Measurements from ENCODE around the gene GBP5.

Gene GBP5

GRCh38 chr1:89304572-89305230, 32.0 kb upstream of the GBP5 start:
- ATAC-seq, result no peak

DNA sequence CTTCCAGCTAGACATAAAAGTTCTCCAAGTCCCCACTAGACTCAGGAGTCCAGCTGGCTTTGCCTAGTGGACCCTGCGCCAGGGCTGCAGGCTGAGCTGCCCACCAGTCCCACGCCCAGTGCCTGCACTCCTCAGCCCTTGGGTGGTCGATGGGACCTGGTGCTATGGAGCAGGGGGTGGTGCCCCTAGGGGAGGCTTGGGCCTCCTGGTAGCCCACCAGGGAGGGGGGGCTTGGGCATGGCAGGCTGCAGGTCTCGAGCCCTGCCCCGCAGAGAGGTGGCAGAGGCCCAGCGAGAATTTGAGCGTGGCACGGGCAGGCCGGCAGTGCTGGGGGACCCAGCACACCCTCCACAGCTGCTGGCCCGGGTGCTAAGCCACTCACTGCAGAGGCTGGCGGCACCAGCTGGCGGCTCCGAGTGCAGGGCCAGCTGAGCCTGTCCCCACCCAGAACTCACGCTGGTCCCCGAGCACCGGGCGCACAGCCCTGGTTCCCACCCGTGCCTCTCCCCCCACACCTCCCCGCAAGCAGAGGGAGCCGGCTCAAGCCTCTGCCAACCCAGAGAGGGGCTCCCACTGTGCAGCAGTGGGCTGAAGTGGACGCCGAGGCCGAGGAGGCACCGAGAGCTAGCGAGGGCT, 30.2 kb upstream of the GBP5 start:
- ATAC-seq, result no peak
- TF ChIP-seq TCF4 (CRISPR knock-in tag; IDR thresholded peaks at IDR 0.05; ENCODE audit: borderline replicate concordance) (no peak), ZFP30 (CRISPR knock-in tag; IDR thresholded peaks at IDR 0.05) (no peak), SNAI2 (CRISPR knock-in tag; IDR thresholded peaks at IDR 0.05) (no peak), CREB5 (CRISPR knock-in tag; IDR thresholded peaks at IDR 0.05; ENCODE audit: low read depth) (no peak), ZNF70 (CRISPR knock-in tag; IDR thresholded peaks at IDR 0.05) (no peak), BACH2 (CRISPR knock-in tag; IDR thresholded peaks at IDR 0.05; ENCODE audit: borderline replicate concordance) (no peak), RARB (CRISPR knock-in tag; IDR thresholded peaks at IDR 0.05) (no peak), ARNTL (CRISPR knock-in tag; IDR thresholded peaks at IDR 0.05; ENCODE audit: borderline replicate concordance, low read depth) (no peak), POU6F1 (CRISPR knock-in tag; IDR thresholded peaks at IDR 0.05; ENCODE audit: borderline replicate concordance, low read depth) (no peak), CSRNP3 (CRISPR knock-in tag; IDR thresholded peaks at IDR 0.05) (no peak), GLIS3 (CRISPR knock-in tag; IDR thresholded peaks at IDR 0.05) (no peak), ESRRG (CRISPR knock-in tag; IDR thresholded peaks at IDR 0.05) (no peak), PATZ1 (CRISPR knock-in tag; IDR thresholded peaks at IDR 0.05; ENCODE audit: borderline replicate concordance) (no peak)
- TF ChIP-seq, protein P1, sequence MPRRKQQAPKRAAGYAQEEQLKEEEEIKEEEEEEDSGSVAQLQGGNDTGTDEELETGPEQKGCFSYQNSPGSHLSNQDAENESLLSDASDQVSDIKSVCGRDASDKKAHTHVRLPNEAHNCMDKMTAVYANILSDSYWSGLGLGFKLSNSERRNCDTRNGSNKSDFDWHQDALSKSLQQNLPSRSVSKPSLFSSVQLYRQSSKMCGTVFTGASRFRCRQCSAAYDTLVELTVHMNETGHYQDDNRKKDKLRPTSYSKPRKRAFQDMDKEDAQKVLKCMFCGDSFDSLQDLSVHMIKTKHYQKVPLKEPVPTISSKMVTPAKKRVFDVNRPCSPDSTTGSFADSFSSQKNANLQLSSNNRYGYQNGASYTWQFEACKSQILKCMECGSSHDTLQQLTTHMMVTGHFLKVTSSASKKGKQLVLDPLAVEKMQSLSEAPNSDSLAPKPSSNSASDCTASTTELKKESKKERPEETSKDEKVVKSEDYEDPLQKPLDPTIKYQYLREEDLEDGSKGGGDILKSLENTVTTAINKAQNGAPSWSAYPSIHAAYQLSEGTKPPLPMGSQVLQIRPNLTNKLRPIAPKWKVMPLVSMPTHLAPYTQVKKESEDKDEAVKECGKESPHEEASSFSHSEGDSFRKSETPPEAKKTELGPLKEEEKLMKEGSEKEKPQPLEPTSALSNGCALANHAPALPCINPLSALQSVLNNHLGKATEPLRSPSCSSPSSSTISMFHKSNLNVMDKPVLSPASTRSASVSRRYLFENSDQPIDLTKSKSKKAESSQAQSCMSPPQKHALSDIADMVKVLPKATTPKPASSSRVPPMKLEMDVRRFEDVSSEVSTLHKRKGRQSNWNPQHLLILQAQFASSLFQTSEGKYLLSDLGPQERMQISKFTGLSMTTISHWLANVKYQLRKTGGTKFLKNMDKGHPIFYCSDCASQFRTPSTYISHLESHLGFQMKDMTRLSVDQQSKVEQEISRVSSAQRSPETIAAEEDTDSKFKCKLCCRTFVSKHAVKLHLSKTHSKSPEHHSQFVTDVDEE (CRISPR knock-in tag; IDR thresholded peaks at IDR 0.05), result no peak

More at GRCh38 chr1:89304572-89305230, 32.0 kb upstream of the GBP5 start:
- TF ChIP-seq CREB5 (CRISPR knock-in tag; IDR thresholded peaks at IDR 0.05; ENCODE audit: low read depth), result no peak
- TF ChIP-seq PATZ1 (CRISPR knock-in tag; IDR thresholded peaks at IDR 0.05; ENCODE audit: borderline replicate concordance), result no peak
- no peak for TF ChIP-seq ISL1 (CRISPR knock-in tag; IDR thresholded peaks at IDR 0.05)
- no peak for TF ChIP-seq POU6F1 (CRISPR knock-in tag; IDR thresholded peaks at IDR 0.05; ENCODE audit: borderline replicate concordance, low read depth)
- no peak for TF ChIP-seq TCF4 (CRISPR knock-in tag; IDR thresholded peaks at IDR 0.05; ENCODE audit: borderline replicate concordance)
- no peak for TF ChIP-seq SNAI2 (CRISPR knock-in tag; IDR thresholded peaks at IDR 0.05)
- TF ChIP-seq ZC3H10 (CRISPR knock-in tag; IDR thresholded peaks at IDR 0.05), result no peak
- no peak for TF ChIP-seq CSDC2 (CRISPR knock-in tag; IDR thresholded peaks at IDR 0.05)
- no peak for TF ChIP-seq ZFP3 (CRISPR knock-in tag; IDR thresholded peaks at IDR 0.05)
- no peak for TF ChIP-seq GLIS3 (CRISPR knock-in tag; IDR thresholded peaks at IDR 0.05)
- TF ChIP-seq ZNF565 (CRISPR knock-in tag; conservative IDR thresholded peaks at IDR 0.05; ENCODE audit: low read depth), result no peak
